Activated CD4-positive, alpha-beta memory T cell treated with anti-CD3 and anti-CD28 coated beads, Interleukin-2, amount 10 ng/mL, durations not matched to agents 7 days and 5 days (primary cell): Measurements from ENCODE around the gene C9. TPM values are rescaled to one million over a fixed set of nuclear protein-coding genes. Genes with fewer than 3 reads are reported as not detected.
"Not testable (repeated sequence)": the region's sequence is repeated elsewhere in the genome, so short reads cannot be mapped to it uniquely, and the experiment has no call there.

ENCODE experiments used
- CTCF ChIA-PET: fragments of 350-600 bp; sonication (Branson Sonifier 250); formaldehyde crosslinking; loops from one replicate; lab custom pipeline; 2021; ENCODE audit warnings: antibody characterized with exemption, inconsistent platforms; lab: Charles Lee
- POLR2A ChIA-PET: fragments of 350-600 bp; sonication (Branson Sonifier 250); formaldehyde crosslinking; loops from one replicate; lab custom pipeline; 2021; ENCODE audit warnings: antibody characterized with exemption; lab: Charles Lee
- DNase-seq: peaks from one replicate; pipeline ENCODE4 v3.0.0-alpha.2; 2020
- H3K27ac Mint-ChIP-seq: one replicate; pipeline ENCODE4 v1.8.0; 2021; ENCODE audit warnings: mild to moderate bottlenecking, mixed read lengths
- H3K27me3 Mint-ChIP-seq: one replicate; pipeline ENCODE4 v1.8.0; 2021; ENCODE audit warnings: mixed read lengths
- H3K36me3 Mint-ChIP-seq: one replicate; pipeline ENCODE4 v1.8.0; 2021; ENCODE audit warnings: low read depth, mixed read lengths
- H3K4me1 Mint-ChIP-seq: one replicate; pipeline ENCODE4 v1.8.0; 2021; ENCODE audit warnings: mixed read lengths
- H3K4me3 Mint-ChIP-seq: one replicate; pipeline ENCODE4 v1.8.0; 2021; ENCODE audit warnings: mild to moderate bottlenecking, mixed read lengths
- H3K9me3 Mint-ChIP-seq: one replicate; pipeline ENCODE4 v1.8.0; 2021; ENCODE audit warnings: mixed read lengths
- total RNA-seq, 2 experiments: library from RNA; stranded (reverse); gene quantifications; one replicate each; pipeline ENCODE4 v1.2.3, GENCODE V29; 2021

The C9 gene
- total RNA-seq, 2 experiments from 2014 or later, result not detected

DNA sequence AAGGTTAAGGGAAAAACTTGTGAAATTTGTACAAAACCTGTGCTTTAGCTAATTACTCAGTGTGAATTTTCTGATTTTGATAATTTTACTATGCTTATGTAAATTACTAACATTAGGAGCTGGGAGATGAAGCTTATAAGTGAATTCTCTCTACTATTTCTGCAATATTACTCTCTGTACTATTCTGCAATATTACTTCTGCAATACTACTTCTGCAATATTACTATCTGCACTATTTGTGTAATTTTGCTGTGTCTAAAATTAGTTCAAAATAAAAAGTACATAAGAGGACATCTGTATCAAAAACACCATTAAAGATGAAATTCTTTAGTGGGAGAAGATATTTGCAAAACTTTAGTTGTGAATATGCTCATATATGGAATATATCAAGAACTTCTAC, 62.9 kb downstream of the C9 start:
- CTCF ChIA-PET, result no interaction called here
- Mint-ChIP-seq H3K27ac (no peak overlapping the region), H3K9me3 (no peaks in the 10 kb centered on the region), H3K27me3 (peaks cover 3% of the 10 kb centered on the region), H3K4me3 (no peak overlapping the region), H3K4me1 (no peaks in the 10 kb centered on the region), H3K36me3 (no peaks in the 10 kb centered on the region)
- DNase-seq, result no peak
- POLR2A ChIA-PET, result interaction anchor here (0.7 kb wide), 1 partner anchor 11 kb away, joined by 4 read pairs; no protein-coding TSS in a partner anchor

DNA sequence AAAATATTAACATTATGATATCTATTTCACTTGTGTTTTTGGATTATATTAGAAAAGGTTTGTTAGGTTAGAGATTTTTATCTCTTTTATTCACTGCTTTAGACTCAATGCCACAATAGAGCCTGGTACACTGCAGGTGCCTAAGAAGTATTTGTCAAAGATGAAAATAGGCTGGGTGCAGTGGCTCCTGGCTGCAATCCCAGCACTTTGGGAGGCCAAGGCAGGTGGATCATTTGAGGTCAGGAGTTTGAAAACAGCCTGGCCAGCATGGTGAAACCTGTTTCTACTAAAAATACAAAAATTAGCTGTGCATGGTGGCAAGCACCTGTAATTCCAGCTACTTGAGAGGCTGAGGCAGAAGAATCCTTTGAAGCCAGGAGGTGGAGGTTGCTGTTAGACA, 64.3 kb downstream of the C9 start:
- Mint-ChIP-seq H3K27me3 (peaks cover 3% of the 10 kb centered on the region), H3K9me3 (no peaks in the 10 kb centered on the region), H3K27ac (no peak overlapping the region), H3K4me3 (no peak overlapping the region), H3K4me1 (no peaks in the 10 kb centered on the region), H3K36me3 (no peaks in the 10 kb centered on the region)
- ChIA-PET POLR2A (no interaction called here), CTCF (no interaction called here)
- DNase-seq, result no peak

DNA sequence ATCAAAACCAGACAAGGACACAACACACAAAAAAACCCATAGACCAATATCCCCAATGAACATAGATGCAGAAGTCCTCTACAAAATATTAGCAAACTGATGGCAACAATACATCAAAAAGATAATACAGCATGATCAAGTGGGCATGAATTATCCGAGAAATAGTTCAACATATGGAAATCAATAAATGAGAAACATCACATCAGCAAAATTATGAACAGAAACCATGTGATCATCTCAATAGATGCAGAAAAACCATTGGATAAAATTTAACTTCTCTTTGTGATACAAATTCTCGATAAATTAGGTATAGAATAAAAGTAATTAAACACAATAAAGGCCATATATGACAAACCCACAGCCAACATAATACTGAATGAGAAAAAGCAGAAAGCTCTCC, 69.6 kb downstream of the C9 start:
- Mint-ChIP-seq H3K36me3 (no peaks in the 10 kb centered on the region), H3K4me1 (no peaks in the 10 kb centered on the region), H3K27ac (no peak overlapping the region), H3K4me3 (no peak overlapping the region), H3K9me3 (peaks cover 2% of the 10 kb centered on the region), H3K27me3 (peaks cover 16% of the 10 kb centered on the region)
- DNase-seq, result no peak
- CTCF ChIA-PET, result no interaction called here
- POLR2A ChIA-PET, result no interaction called here

DNA sequence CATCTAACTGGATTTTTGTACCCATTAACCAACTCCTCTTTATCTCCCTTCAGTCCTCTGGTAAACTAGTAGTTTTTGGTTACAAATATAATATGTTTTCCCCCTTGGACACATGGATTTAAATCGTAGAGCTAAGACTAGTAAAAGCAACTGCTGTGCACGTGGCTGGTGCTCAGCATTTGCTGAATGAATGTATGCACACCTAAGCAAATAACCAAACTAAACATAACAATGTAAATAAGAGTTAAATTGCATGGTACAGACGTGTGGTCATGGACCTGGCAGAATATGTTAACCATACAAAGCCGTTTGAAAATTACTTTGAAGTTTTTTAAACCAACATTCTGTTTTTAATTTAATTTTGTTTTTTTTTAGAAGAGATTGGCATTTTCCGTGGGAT, 79.7 kb downstream of the C9 start:
- POLR2A ChIA-PET, result interaction anchor here (1.7 kb wide), 1 partner anchor 53 kb away, joined by 5 read pairs; no protein-coding TSS in a partner anchor
- Mint-ChIP-seq H3K36me3 (peaks cover 12% of the 10 kb centered on the region), H3K27me3 (peaks cover 17% of the 10 kb centered on the region), H3K4me3 (no peak overlapping the region), H3K9me3 (peaks cover 6% of the 10 kb centered on the region), H3K27ac (no peak overlapping the region), H3K4me1 (peaks cover 16% of the 10 kb centered on the region)
- no peak for DNase-seq
- CTCF ChIA-PET, result interaction anchor here (1.3 to 8.6 kb wide), 4 partner anchors 16 to 159 kb away, joined by 4 to 126 read pairs (median 6); partner anchors contain the start of gene FYB1

DNA sequence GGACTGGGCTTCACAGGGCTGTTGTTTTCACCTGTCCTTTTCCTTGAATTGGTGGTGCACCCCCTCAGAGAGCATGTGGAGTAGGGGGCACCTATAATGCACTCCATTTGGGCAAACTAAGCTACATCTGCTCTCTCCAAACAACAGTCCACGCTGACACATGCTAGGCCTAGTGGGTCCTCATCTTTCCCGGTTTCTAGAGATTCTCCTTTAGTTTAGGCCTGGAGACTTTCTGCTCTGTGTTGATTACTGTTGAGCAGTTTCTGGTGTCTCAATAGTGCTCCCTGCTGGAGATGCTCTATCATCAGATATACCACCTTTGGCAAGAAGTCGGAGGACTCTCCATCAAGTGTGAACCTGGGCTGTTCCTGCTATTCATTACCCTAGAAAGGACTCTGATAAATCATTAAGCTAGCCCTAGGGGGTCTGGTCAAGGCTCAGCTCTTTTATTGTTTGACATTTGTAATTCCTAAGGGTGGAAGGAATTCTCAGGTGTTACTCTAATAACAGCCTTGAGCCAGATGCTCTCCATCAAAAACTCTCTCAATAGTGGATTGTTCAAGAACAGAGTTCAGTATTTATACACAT, 81.0 kb downstream of the C9 start:
- Mint-ChIP-seq H3K4me3 (no peak overlapping the region), H3K9me3 (peaks cover 8% of the 10 kb centered on the region), H3K27me3 (peaks cover 13% of the 10 kb centered on the region), H3K27ac (no peak overlapping the region), H3K4me1 (peaks cover 16% of the 10 kb centered on the region), H3K36me3 (peaks cover 21% of the 10 kb centered on the region)
- ChIA-PET POLR2A (interaction anchor here (0.7 to 2.5 kb wide), 4 partner anchors 52 to 210 kb away, joined by 3 to 19 read pairs (median 4); no protein-coding TSS in a partner anchor), CTCF (interaction anchor here (0.6 to 8.6 kb wide), 33 partner anchors 9 to 281 kb away, joined by 3 to 126 read pairs (median 4); partner anchors contain the start of gene FYB1)
- DNase-seq, result peak; percentile 60

DNA sequence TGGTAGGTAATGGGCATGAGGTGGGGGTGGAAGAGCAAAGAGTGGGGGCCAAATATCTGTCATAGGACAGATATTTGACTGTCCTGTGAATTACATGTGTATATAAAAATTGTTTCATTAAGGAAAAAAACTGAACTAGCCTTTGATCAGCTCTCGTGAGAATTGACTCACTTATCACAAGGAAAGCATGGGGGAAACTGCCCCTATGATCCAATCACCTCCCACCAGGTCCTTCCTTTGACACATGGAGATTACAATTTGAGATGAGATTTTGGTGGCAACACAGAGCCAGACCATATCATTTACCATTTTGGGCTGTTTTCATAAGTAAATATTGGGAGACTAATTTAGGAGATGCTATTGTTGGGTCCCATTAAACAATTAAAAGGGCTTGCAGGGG, 81.7 kb downstream of the C9 start:
- no peak for DNase-seq
- Mint-ChIP-seq H3K4me3 (no peak overlapping the region), H3K27me3 (peaks cover 13% of the 10 kb centered on the region), H3K9me3 (peaks cover 8% of the 10 kb centered on the region), H3K27ac (no peak overlapping the region), H3K36me3 (peaks cover 25% of the 10 kb centered on the region), H3K4me1 (peaks cover 16% of the 10 kb centered on the region)
- CTCF ChIA-PET, result interaction anchor here (0.6 to 8.6 kb wide), 20 partner anchors 8 to 281 kb away, joined by 3 to 126 read pairs (median 4); partner anchors contain the start of gene FYB1
- POLR2A ChIA-PET, result interaction anchor here (1.2 to 2.5 kb wide), 2 partner anchors 66 to 71 kb away, joined by 3 to 19 read pairs; no protein-coding TSS in a partner anchor

DNA sequence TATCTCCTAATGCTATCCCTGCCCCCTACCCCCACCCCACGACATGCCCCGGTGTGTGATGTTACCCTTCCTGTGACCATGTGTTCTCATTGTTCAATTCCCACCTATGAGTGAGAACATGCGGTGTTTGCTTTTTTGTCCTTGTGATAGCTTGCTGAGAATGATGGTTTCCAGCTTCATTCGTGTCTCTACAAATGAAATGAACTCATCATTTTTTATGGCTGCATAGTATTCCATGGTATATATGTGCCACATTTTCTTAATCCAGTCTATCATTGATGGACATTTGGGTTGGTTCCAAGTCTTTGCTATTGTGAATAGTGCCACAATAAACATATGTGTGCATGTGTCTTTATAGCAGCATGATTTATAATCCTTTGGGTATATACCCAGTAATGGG, 88.4 kb downstream of the C9 start:
- Mint-ChIP-seq H3K9me3 (peaks cover 10% of the 10 kb centered on the region), H3K27ac (peak overlapping the region; percentile 73), H3K4me1 (peaks cover 40% of the 10 kb centered on the region), H3K36me3 (peaks cover 23% of the 10 kb centered on the region)
- DNase-seq, H3K4me3 Mint-ChIP-seq, H3K27me3 Mint-ChIP-seq, CTCF ChIA-PET: not testable (repeated sequence)
- POLR2A ChIA-PET, result interaction anchor here (1.0 kb wide), 1 partner anchor 73 kb away, joined by 4 read pairs; no protein-coding TSS in a partner anchor

DNA sequence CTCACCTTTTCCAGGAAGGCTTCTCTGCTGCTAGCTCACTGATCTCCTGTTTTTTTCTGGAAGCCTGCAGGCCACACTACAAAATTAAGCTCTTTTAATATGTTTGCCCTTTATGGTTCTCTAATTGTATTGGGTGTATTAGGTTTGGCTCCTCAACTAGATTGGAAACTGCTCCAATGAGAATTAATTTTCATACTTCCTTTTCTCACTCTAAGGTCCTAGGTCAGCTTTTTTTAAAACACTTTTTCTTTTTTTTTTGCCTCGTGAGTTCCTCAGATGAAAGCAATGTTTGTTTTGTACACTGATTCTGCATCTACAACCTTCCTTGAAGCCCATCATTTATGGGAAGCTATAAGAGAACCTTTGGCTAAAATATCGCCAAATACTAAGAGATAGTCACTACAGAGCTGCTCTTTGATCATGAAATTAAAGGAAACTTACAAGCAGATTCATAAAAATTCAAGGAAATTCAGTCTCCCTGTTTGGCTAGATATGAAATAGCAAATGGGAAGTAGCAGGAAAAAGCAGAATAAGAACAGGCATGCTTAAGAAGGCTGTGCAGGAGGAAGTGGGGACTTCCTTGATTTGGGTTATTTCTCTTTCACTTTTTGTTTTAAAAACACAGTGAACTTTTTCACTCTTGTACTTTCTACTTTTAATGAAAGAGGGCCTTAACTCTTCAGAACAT, 89.8 kb downstream of the C9 start:
- H3K4me3 Mint-ChIP-seq, result peak overlapping the region; percentile 72
- ChIA-PET POLR2A (interaction anchor here (0.7 to 2.8 kb wide), 17 partner anchors 10 to 1406 kb away, joined by 3 to 24 read pairs (median 4); no protein-coding TSS in a partner anchor), CTCF (interaction anchor here (0.5 to 6.0 kb wide), 9 partner anchors 9 to 441 kb away, joined by 3 to 74 read pairs (median 4); partner anchors contain the start of gene FYB1)
- H3K4me1 Mint-ChIP-seq, result peaks cover 47% of the 10 kb centered on the region
- peak overlapping the region; percentile 89 for H3K27ac Mint-ChIP-seq
- H3K9me3 Mint-ChIP-seq, result peaks cover 4% of the 10 kb centered on the region
- peaks cover 16% of the 10 kb centered on the region for H3K36me3 Mint-ChIP-seq
- DNase-seq, result no peak
- H3K27me3 Mint-ChIP-seq, result no peaks in the 10 kb centered on the region

DNA sequence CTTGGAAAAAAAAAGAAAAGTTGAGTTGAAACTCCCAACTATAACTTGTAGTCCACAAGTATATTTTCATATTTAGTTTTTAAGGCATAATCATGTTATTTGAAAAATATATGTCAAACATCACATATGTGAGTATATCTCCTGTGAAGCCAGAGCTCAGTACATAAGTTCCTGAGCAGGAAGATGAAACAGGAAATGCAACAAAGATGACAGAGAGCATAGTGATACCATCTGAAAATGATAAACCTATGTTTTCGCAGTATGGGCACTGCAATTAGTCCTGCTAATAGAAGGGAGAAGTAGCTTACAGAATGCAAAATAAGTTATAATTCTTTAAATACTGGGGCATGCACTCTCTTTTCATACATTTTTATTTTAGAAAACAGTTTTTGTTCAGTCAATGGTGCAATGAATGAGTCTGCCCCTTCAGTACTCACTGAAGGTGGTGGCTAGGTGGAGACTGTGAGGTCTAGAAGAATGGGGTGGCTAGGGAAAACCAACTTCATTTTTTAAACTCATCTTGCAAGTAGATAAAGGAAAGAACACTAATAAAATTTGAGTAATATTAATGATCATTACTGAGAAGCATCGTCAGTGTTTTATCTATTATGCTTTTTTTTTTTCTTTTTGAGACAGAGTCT, 90.9 kb downstream of the C9 start:
- DNase-seq, result no peak
- Mint-ChIP-seq H3K27ac (peak overlapping the region; percentile 89), H3K4me3 (no peak overlapping the region), H3K9me3 (peaks cover 2% of the 10 kb centered on the region), H3K27me3 (no peaks in the 10 kb centered on the region), H3K4me1 (peaks cover 47% of the 10 kb centered on the region), H3K36me3 (peaks cover 7% of the 10 kb centered on the region)
- ChIA-PET POLR2A (interaction anchor here (0.9 to 2.8 kb wide), 8 partner anchors 9 to 1407 kb away, joined by 3 to 12 read pairs (median 6); no protein-coding TSS in a partner anchor), CTCF (interaction anchor here (0.9 to 6.0 kb wide), 5 partner anchors 10 to 193 kb away, joined by 3 to 74 read pairs (median 4); partner anchors contain the start of gene FYB1)

DNA sequence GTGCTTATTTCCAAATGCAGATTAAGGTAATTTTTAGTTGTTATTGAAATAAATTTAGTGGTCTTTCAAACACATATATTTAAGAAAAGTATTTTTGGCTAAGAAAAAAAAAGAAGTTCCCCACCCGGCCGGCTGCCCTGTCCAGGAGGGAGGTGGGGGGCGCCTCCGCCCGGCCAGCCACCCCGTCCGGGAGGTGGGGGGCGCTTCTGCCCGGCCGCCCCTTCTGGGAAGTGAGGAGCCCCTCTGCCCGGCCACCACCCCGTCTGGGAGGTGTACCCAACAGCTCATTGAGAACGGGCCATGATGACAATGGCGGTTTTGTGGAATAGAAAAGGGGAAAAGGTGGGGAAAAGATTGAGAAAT, 91.4 kb downstream of the C9 start:
- H3K27ac Mint-ChIP-seq, H3K27me3 Mint-ChIP-seq, DNase-seq, H3K36me3 Mint-ChIP-seq, H3K4me3 Mint-ChIP-seq, H3K9me3 Mint-ChIP-seq: not testable (repeated sequence)
- ChIA-PET POLR2A (interaction anchor here (1.0 to 2.8 kb wide), 6 partner anchors 8 to 121 kb away, joined by 3 to 12 read pairs (median 7); no protein-coding TSS in a partner anchor), CTCF (interaction anchor here (0.9 to 6.0 kb wide), 3 partner anchors 10 to 192 kb away, joined by 3 to 74 read pairs (median 4); partner anchors contain the start of gene FYB1)
- H3K4me1 Mint-ChIP-seq, result peaks cover 47% of the 10 kb centered on the region

DNA sequence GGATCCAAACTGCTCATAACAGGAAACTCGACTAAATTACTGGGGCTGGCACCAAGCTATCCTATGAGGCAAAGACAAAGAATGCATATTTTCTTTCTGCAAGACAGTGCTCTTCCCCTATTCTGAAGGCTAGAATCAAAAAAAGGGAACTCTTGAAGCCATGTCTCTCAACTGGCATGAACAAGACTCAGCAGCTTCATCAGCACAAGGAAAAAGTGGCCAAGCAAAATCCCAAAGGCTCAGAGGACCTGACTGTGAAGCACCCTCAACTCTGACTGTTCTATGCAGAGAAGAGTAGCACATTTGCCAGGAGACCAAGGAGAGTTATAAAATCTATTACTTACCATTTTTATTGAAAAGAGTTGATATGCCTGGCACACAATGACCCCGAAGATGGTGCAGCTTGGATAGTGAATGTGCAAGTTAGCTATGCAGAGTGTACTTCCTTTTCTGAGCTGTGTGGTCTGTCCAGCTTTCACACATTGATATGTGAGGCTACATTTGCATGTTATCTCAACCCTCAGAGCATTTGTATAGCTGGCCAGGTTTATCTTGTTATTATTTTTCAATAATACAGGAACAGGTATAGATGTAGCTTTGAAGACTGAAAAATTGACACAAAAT, 94.0 kb downstream of the C9 start:
- peaks cover 56% of the 10 kb centered on the region for H3K4me1 Mint-ChIP-seq

DNA sequence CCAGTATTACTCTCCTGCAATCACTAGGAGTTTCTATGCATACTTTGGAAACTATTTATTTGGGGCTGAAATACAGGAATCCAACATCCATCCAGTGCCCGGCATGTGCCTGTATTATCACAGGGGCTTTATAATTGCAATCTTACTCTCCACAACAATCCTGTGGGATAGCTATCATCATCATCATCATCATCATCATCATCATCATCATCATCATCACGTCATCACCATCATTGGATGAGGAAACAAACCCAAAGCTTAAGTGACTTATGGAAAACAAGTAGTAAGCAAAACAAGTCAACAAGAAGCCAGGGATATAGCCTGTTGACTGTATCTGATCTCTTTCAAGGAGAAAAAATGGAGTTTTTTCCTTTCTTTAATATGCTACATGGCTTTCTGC, 97.1 kb downstream of the C9 start:
- ChIA-PET POLR2A (no interaction called here), CTCF (interaction anchor here (2.1 to 2.5 kb wide), 2 partner anchors 17 to 50 kb away, joined by 7 to 13 read pairs; no protein-coding TSS in a partner anchor)
- Mint-ChIP-seq H3K27ac (no peak overlapping the region), H3K9me3 (no peaks in the 10 kb centered on the region), H3K4me3 (no peak overlapping the region), H3K4me1 (peaks cover 41% of the 10 kb centered on the region), H3K27me3 (no peaks in the 10 kb centered on the region), H3K36me3 (no peaks in the 10 kb centered on the region)
- DNase-seq, result no peak

More for the DNA sequence above, 94.0 kb downstream of the C9 start:
- POLR2A ChIA-PET, result interaction anchor here (1.3 kb wide), 1 partner anchor 12 kb away, joined by 3 read pairs; no protein-coding TSS in a partner anchor
- no peak for DNase-seq
- CTCF ChIA-PET, result interaction anchor here (1.1 to 6.0 kb wide), 2 partner anchors 52 to 189 kb away, joined by 3 to 74 read pairs; partner anchors contain the start of gene FYB1
- Mint-ChIP-seq H3K9me3 (no peaks in the 10 kb centered on the region), H3K36me3 (no peaks in the 10 kb centered on the region), H3K4me3 (no peak overlapping the region), H3K27me3 (no peaks in the 10 kb centered on the region), H3K27ac (no peak overlapping the region)
